SH-SY5Y (cell line): Measurements from ENCODE around the gene EFCAB6.

Source experiments
- GATA2 ChIP-seq: IDR thresholded peaks from 2 replicates; pipeline ENCODE4 v1.6.1; 2011; ENCODE audit warnings: mild to moderate bottlenecking, low read depth, low read length
- GATA3 ChIP-seq: IDR thresholded peaks from 2 replicates; pipeline ENCODE4 v1.6.1; 2011; ENCODE audit warnings: low read depth, mild to moderate bottlenecking, low read length, moderate library complexity

Gene EFCAB6

GRCh38 chr22:43541462-43542407 lies 270.4 kb downstream of the EFCAB6 start:
- no peak for TF ChIP-seq GATA3
- no peak for TF ChIP-seq GATA2

DNA sequence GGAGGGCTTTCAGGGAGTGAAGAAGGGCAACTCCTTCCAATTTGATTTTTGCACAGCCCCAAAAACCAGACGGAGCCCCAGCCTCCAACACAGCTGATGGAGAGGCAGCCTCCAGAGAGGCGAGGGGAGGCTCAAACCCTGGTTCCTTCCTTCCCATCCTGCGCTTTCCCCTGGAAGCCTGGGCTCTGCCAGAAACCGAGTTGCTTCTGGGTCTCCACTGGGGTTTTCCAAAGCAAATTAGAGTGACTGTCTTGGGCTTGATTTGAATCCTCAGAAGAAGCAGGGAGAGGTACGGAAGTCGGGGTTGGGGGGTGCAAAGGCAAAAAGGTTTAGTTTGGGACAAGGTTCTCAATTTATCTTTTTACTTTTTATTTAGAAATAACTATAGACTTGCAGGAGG lies 271.1 kb downstream of the EFCAB6 start:
- no peak for TF ChIP-seq GATA3
- no peak for TF ChIP-seq GATA2

DNA sequence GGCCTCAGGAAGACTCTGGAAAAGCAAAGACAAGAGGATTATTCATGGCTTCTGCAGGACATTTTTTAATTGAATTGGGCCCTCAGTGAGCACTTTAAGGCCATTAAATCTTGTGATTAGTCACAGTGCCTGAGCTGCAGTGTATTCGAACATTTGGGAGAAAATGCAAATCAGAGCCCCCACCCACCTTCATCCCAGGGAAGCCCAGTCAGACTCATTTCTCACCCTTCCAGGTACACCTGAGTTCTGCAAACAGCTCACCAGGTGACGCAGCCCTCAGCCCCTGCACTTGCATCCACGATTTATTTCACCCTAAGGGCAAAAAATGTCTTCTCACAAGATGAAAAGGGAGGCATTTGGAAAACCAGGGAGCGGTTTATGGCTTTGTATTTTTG lies 271.6 kb downstream of the EFCAB6 start:
- no peak for TF ChIP-seq GATA2

DNA sequence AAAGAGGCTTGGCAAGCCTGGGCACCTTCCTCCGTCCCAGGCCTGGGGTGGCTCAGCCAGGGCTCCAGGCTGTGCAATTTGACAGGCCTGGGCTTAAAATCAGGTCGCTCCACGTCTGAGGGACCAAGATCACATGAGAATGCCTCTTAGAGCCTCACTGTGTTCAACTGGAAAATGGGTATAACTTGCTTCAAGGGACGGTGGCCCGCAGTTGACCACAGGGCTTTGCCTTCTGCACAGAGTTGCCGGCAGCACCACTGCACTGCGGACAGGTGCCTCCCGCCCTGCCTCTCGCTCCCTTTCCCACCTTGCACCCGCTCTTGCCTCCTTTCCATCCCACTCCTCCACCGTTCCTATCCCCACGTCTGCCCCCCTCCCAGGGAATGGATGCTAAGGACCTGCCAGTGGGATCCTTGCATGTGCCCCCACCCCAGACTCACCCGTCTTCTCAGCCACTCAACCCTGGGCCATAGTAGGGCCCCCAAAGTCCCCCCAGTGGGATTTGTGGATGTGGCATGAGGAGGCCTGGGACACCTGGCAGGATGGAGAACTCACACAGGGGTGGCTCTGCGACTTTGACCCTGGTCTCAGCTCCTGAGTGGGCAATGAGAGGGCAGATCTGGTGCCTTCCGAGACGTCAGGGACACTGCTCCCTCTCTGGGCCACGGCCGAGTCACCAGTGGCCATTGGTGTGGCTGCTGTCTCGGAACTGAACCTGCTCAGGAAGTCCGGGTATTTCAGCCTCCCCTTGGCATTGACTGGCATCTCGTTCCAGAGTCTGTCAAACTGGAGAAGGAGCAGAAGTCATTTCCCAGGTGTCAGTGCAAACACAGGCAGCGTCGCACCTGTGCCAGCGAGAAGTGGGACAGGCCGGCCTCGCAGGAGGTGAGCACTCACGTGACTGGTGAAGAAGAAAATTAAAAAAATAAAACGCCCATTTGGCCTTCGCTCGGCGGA lies 272.3 kb downstream of the EFCAB6 start:
- TF ChIP-seq GATA3 (no peak), GATA2 (no peak)

GRCh38 chr22:43537019-43537585 lies 275.0 kb downstream of the EFCAB6 start:
- TF ChIP-seq GATA3 = no peak
- TF ChIP-seq GATA2 = no peak

DNA sequence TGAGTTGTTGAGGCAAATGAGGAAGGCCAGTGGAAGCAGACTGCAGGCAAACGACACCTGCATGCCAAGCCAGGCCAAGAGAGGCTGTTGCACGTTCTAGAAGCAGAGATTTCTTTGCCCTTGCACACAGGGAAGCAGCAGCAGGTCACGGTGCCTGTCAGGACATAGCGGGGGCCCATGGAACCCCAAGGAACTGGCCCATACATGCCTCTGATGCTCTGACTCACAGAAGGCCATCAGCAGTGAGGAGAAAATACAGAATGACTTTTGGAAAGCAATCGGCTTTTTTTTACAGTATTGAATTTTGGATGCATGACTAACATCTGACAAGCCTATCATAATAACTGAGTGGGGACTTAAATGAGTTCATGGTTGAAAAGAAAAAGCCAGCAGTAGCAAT lies 276.4 kb downstream of the EFCAB6 start:
- TF ChIP-seq GATA3 = no peak
- no peak for TF ChIP-seq GATA2

DNA sequence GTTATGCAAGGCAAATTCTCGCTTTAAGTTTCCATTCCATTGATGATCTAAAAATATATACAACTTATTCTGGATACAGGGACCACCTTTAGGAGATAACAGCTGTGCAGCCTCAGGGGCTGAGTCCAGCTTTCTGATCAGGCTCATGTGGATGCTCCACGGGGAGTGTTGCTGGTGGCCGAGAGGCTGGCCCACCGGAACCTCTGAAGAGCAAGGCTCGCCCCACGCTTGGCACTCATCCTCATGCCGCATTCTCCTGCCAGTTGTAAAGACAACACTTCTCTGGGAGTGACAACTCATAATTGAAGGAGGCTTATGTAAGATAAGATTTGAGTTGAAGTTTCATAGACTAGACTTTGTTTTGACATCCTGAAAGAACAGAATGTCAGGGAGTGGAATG lies 276.8 kb downstream of the EFCAB6 start:
- TF ChIP-seq GATA2 (no peak), GATA3 (no peak)

- TF ChIP-seq GATA2 = no peak
- no peak for TF ChIP-seq GATA3
These were observed 277.2 kb downstream of the EFCAB6 start for GRCh38 chr22:43534916-43535315.

DNA sequence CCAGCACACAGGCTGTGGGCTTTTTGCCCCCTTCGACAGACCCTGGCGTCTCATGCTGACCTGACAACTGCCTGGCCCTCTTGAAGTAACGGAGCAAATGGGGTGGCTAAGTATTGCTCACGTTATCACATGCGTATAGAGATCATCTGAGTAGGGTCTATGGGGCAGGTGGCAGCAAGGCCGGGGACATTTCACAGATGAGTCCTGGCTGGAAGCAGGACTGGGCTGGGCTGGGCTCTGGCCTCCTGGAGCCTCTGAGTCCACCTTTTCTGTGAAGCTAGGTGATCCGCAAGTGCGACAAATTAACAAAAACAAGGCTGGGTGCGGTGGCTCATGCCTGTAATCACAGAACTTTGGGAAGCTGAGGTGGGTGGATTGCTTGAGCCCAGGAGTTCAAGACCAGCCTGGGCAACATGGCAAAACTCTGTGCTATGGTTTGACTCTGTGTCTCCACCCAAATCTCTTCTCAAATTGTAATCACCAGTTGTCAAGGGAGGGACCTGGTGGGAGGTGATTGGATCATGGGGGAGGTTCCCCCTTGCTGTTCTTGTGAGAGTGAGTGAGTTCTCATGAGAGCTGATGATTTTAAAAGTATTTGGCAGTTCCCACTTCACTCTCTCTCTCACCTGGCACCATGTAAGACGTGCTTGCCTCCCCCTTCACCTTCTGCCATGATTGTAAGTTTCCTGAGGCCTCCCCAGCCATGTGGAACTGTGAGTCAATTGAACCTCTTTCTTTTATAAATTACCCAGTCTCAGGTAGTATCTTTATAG lies 278.3 kb downstream of the EFCAB6 start:
- TF ChIP-seq GATA3 = no peak
- no peak for TF ChIP-seq GATA2

DNA sequence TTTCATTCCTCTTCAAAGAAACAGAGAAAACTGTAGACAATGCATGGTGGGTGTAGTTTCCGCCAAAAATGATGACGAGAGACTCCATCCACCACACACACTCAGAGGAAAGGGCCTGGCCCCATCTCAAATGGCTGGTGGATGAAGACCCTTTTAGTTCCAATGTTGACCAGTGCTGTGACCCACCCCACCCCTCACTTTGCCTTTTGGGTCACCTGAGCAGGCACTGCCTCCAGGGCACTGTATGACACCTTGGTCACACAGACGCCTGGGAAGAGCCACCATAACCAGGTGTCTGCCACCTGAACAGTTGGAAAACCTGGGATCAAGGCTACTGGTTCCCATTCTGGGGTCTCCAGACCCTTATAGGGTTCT lies 279.0 kb downstream of the EFCAB6 start:
- TF ChIP-seq GATA3 (no peak), GATA2 (no peak)

GRCh38 chr22:43532301-43533155 lies 279.6 kb downstream of the EFCAB6 start:
- no peak for TF ChIP-seq GATA3
- no peak for TF ChIP-seq GATA2

DNA sequence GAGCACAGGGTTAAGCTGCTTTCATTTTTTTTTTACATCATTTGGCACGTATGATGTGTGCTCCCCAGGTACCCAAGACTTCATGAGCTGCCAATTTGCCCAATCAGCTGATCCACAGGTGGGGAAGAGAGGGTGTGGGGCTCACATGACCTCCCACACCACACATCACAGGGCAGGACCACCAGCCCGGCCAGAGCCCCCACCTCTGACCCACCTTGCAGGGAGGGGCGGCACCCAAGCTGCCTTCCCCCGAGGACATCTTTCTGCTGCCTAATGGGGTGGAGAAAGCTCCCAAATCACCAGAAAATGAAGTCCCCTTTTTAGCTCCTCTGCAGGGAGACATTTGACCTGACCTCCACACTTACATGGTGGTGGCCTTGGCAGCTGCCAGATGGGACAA lies 280.5 kb downstream of the EFCAB6 start:
- TF ChIP-seq GATA3 = no peak
- no peak for TF ChIP-seq GATA2
